Measurements from ENCODE around the gene PRKG1. TPM values are rescaled to one million over a fixed set of nuclear protein-coding genes. Genes with fewer than 3 reads are reported as not detected.

The PRKG1 gene
- total RNA-seq, 1 donor from 2014 or later = 22.8 TPM

DNA sequence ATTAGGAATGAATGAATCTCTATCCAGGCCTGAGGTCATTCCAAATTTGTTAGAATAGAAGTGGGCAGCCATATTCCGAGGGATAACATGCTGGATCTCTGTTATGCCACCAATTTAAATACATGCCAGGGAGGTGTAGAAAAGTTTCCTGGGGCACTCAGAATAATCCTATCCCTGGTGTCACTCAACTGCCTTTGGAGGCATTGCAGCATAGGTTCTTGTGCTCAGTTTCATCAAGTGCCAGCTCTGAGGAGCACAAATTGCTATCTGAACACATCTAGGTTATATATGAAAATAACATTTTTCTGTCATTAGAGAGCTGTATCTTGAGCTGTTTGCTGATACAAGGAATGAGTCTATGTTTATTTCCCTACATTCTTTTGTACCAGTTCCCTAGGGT is 427.8 kb downstream of the PRKG1 start:
- Mint-ChIP-seq H3K9me3 (ENCODE audit: low read depth) (no peaks in the 10 kb centered on the region), H3K4me1 (ENCODE audit: low read depth) (peaks cover 8% of the 10 kb centered on the region), H3K27me3 (ENCODE audit: low read depth) (no peaks in the 10 kb centered on the region), H3K4me3 (ENCODE audit: unreplicated experiment) (no peak overlapping the region), H3K27ac (ENCODE audit: unreplicated experiment) (no peak overlapping the region), H3K36me3 (ENCODE audit: low read depth) (no peaks in the 10 kb centered on the region)
- TF ChIP-seq, protein P1, sequence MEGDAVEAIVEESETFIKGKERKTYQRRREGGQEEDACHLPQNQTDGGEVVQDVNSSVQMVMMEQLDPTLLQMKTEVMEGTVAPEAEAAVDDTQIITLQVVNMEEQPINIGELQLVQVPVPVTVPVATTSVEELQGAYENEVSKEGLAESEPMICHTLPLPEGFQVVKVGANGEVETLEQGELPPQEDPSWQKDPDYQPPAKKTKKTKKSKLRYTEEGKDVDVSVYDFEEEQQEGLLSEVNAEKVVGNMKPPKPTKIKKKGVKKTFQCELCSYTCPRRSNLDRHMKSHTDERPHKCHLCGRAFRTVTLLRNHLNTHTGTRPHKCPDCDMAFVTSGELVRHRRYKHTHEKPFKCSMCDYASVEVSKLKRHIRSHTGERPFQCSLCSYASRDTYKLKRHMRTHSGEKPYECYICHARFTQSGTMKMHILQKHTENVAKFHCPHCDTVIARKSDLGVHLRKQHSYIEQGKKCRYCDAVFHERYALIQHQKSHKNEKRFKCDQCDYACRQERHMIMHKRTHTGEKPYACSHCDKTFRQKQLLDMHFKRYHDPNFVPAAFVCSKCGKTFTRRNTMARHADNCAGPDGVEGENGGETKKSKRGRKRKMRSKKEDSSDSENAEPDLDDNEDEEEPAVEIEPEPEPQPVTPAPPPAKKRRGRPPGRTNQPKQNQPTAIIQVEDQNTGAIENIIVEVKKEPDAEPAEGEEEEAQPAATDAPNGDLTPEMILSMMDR (IDR thresholded peaks at IDR 0.05) = no peak
- DNase-seq (ENCODE audit: low spot score) = no peak

DNA sequence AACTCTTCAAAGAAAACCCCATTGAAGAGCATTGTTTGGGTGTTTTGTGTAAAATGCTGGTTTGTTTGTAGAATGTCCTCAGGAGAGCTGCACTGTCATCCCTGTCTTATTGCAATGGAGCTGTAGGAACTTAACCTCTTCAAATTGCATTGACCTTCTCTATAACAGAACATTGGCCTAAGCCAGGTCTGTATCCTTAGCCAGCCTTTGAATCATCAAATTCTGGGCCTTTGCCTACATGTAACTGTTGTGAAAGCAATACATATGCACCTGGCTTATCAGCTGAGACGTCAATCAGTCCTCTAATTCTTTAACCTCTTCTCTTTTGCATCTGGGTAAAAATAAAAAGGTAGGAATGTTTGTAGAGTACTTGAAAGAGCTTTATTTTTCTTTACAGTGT is 429.1 kb downstream of the PRKG1 start:
- Mint-ChIP-seq H3K4me3 (ENCODE audit: unreplicated experiment) (no peak overlapping the region), H3K9me3 (ENCODE audit: low read depth) (no peaks in the 10 kb centered on the region), H3K27me3 (ENCODE audit: low read depth) (no peaks in the 10 kb centered on the region), H3K4me1 (ENCODE audit: low read depth) (peaks cover 8% of the 10 kb centered on the region), H3K36me3 (ENCODE audit: low read depth) (no peaks in the 10 kb centered on the region), H3K27ac (ENCODE audit: unreplicated experiment) (no peak overlapping the region)
- DNase-seq (ENCODE audit: low spot score) = no peak
- TF ChIP-seq, protein P1 (IDR thresholded peaks at IDR 0.05) = no peak

DNA sequence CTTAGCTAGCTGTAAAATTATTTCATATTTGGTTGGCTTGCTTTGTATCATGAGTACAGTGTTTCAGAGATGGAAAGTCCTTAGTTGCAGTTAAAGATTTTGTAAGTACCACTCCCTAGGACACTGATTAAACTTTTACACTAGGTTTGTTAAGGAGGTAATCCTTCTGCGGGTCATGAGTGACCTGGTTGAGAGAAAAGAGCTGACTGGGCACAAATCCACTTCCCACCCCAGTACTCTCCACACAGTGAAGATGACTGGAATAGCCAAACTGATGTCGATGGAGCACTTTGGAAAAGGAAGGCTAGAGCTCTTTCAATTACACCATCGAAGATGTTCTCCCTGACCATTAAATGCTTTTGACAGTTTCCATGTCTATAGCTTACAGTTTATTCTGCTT is 433.2 kb downstream of the PRKG1 start:
- Mint-ChIP-seq H3K27ac (ENCODE audit: unreplicated experiment) (no peak overlapping the region), H3K4me3 (ENCODE audit: unreplicated experiment) (no peak overlapping the region), H3K27me3 (ENCODE audit: low read depth) (no peaks in the 10 kb centered on the region), H3K9me3 (ENCODE audit: low read depth) (no peaks in the 10 kb centered on the region), H3K4me1 (ENCODE audit: low read depth) (no peaks in the 10 kb centered on the region), H3K36me3 (ENCODE audit: low read depth) (no peaks in the 10 kb centered on the region)
- no peak for DNase-seq (ENCODE audit: low spot score)
- TF ChIP-seq, protein P1 (IDR thresholded peaks at IDR 0.05) = no peak

DNA sequence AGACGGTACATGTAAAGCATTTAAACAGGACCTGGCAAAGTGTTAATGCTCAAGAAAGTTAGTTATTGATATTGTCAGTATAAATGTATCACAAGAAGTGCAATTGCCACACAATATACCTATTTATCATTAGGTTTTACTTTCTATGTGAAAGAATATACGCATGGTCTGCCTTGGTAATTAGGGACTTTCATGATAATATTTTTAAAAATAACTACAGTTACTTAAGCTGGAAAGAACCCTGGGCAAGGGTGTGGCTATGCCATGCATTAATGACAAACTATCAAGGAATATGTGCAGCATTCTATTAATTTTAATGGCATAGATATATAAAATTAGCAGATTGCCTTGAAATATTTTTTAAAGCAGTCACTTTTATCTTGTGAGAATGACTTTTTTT is 433.9 kb downstream of the PRKG1 start:
- H3K4me3 Mint-ChIP-seq (ENCODE audit: unreplicated experiment) = no peak overlapping the region
- H3K4me1 Mint-ChIP-seq (ENCODE audit: low read depth) = no peaks in the 10 kb centered on the region
- H3K27ac Mint-ChIP-seq (ENCODE audit: unreplicated experiment) = no peak overlapping the region
- TF ChIP-seq, protein P1 (IDR thresholded peaks at IDR 0.05) = no peak
- no peaks in the 10 kb centered on the region for H3K9me3 Mint-ChIP-seq (ENCODE audit: low read depth)
- DNase-seq (ENCODE audit: low spot score) = no peak
- H3K27me3 Mint-ChIP-seq (ENCODE audit: low read depth) = no peaks in the 10 kb centered on the region
- H3K36me3 Mint-ChIP-seq (ENCODE audit: low read depth) = no peaks in the 10 kb centered on the region

DNA sequence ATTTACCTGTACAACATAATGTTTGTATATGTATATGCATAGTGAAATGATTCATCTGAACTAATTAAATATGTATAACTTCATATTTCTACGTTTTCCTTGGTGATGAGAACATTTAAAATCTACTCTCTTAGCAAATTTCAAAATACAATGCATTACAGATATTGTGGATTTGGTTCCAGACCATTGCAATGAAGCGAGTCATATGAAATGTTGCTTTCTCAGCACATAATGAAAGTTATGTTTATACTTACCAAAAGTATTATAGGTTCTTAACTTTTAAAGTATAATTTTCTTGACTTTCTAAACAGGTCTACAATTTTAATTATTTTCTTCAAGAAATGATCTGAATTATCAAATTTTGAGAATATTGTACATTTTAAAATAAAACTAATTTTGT is 435.9 kb downstream of the PRKG1 start:
- TF ChIP-seq, protein P1 (IDR thresholded peaks at IDR 0.05) = no peak
- H3K4me3 Mint-ChIP-seq (ENCODE audit: unreplicated experiment) = no peak overlapping the region
- no peaks in the 10 kb centered on the region for H3K9me3 Mint-ChIP-seq (ENCODE audit: low read depth)
- no peak overlapping the region for H3K27ac Mint-ChIP-seq (ENCODE audit: unreplicated experiment)
- no peak for DNase-seq (ENCODE audit: low spot score)
- no peaks in the 10 kb centered on the region for H3K4me1 Mint-ChIP-seq (ENCODE audit: low read depth)
- no peaks in the 10 kb centered on the region for H3K36me3 Mint-ChIP-seq (ENCODE audit: low read depth)
- no peaks in the 10 kb centered on the region for H3K27me3 Mint-ChIP-seq (ENCODE audit: low read depth)

Data from chondrocyte (in vitro differentiated cells).